Measurements from ENCODE around the gene SPRED1. TPM values are rescaled to one million over a fixed set of nuclear protein-coding genes. Genes with fewer than 3 reads are reported as not detected.

Gene SPRED1
- total RNA-seq, result 9.4 TPM

GRCh38 chr15:38252481-38253350 is at the start of gene SPRED1:
Gene SPRED1, plus strand, starts transcription at chr15:38252836. Its CDS starts 350 bp downstream, at chr15:38253186.
- no peaks in the 10 kb centered on the region for H3K27me3 ChIP-seq
- H3K9me3 ChIP-seq, result no peaks in the 10 kb centered on the region
- peak within 1 kb of the TSS; percentile 99 to 100 for H3K27ac ChIP-seq
- intact Hi-C loops (cut with DNase I), result loop anchor here (1.0 to 5.0 kb wide), 7 partner anchors 70 to 202 kb away; partner anchors contain the start of gene FAM98B
- H3K4me3 ChIP-seq, result peak within 1 kb of the TSS; percentile 90 to 95
- no peaks in the 10 kb centered on the region for H3K36me3 ChIP-seq
- TF ChIP-seq CTCF (IDR thresholded peaks at IDR 0.05), result no peak
- DNase-seq (ENCODE audit: low spot score in 2 of 2), result peak in 1 of 2 donors; percentile 86
- peaks cover 0 to 14% of the 10 kb centered on the region in 2 donors for H3K4me1 ChIP-seq

GRCh38 chr15:38205526-38206272 is 46.9 kb upstream of the SPRED1 start:
- peaks cover 0 to 3% of the 10 kb centered on the region in 2 donors for H3K4me1 ChIP-seq
- no peaks in the 10 kb centered on the region for H3K27me3 ChIP-seq
- no peak for TF ChIP-seq CTCF (IDR thresholded peaks at IDR 0.05)
- intact Hi-C loops (cut with DNase I), result no loop called here
- DNase-seq (ENCODE audit: low spot score in 2 of 2), result no peak
- no peaks in the 10 kb centered on the region for H3K9me3 ChIP-seq
- no peak overlapping the region for H3K4me3 ChIP-seq
- no peak overlapping the region for H3K27ac ChIP-seq
- H3K36me3 ChIP-seq, result no peaks in the 10 kb centered on the region

GRCh38 chr15:38207621-38208020 is 45.0 kb upstream of the SPRED1 start:
- intact Hi-C loops (cut with DNase I), result no loop called here
- no peak for DNase-seq (ENCODE audit: low spot score in 2 of 2)
- no peaks in the 10 kb centered on the region for H3K9me3 ChIP-seq
- no peak overlapping the region for H3K27ac ChIP-seq
- H3K4me1 ChIP-seq, result peaks cover 0 to 3% of the 10 kb centered on the region in 2 donors
- H3K27me3 ChIP-seq, result no peaks in the 10 kb centered on the region
- H3K4me3 ChIP-seq, result no peak overlapping the region
- no peak for TF ChIP-seq CTCF (IDR thresholded peaks at IDR 0.05)
- no peaks in the 10 kb centered on the region for H3K36me3 ChIP-seq

GRCh38 chr15:38208206-38208605 is 44.4 kb upstream of the SPRED1 start:
- H3K4me1 ChIP-seq, result peaks cover 0 to 3% of the 10 kb centered on the region in 2 donors
- H3K27me3 ChIP-seq, result no peaks in the 10 kb centered on the region
- H3K27ac ChIP-seq, result no peak overlapping the region
- TF ChIP-seq CTCF (IDR thresholded peaks at IDR 0.05), result no peak
- H3K9me3 ChIP-seq, result no peaks in the 10 kb centered on the region
- H3K4me3 ChIP-seq, result no peak overlapping the region
- no peaks in the 10 kb centered on the region for H3K36me3 ChIP-seq
- intact Hi-C loops (cut with DNase I), result no loop called here
- no peak for DNase-seq (ENCODE audit: low spot score in 2 of 2)

GRCh38 chr15:38208779-38209178 is 43.9 kb upstream of the SPRED1 start:
- H3K9me3 ChIP-seq, result no peaks in the 10 kb centered on the region
- intact Hi-C loops (cut with DNase I), result no loop called here
- DNase-seq (ENCODE audit: low spot score in 2 of 2), result no peak
- no peak for TF ChIP-seq CTCF (IDR thresholded peaks at IDR 0.05)
- no peaks in the 10 kb centered on the region for H3K36me3 ChIP-seq
- H3K4me3 ChIP-seq, result no peak overlapping the region
- H3K27me3 ChIP-seq, result no peaks in the 10 kb centered on the region
- H3K4me1 ChIP-seq, result peaks cover 0 to 3% of the 10 kb centered on the region in 2 donors
- H3K27ac ChIP-seq, result no peak overlapping the region
